Activated CD8-positive, alpha-beta memory T cell treated with anti-CD3 and anti-CD28 coated beads for 24 hours (primary cell): ENCODE data around the gene TTC9B.
A peak's percentile ranks its signal among the peaks of the same experiment; 100 is the strongest.

Source experiments
- DNase-seq: peaks from one replicate; pipeline ENCODE4 v3.0.0-alpha.2; 2020

Gene TTC9B

DNA sequence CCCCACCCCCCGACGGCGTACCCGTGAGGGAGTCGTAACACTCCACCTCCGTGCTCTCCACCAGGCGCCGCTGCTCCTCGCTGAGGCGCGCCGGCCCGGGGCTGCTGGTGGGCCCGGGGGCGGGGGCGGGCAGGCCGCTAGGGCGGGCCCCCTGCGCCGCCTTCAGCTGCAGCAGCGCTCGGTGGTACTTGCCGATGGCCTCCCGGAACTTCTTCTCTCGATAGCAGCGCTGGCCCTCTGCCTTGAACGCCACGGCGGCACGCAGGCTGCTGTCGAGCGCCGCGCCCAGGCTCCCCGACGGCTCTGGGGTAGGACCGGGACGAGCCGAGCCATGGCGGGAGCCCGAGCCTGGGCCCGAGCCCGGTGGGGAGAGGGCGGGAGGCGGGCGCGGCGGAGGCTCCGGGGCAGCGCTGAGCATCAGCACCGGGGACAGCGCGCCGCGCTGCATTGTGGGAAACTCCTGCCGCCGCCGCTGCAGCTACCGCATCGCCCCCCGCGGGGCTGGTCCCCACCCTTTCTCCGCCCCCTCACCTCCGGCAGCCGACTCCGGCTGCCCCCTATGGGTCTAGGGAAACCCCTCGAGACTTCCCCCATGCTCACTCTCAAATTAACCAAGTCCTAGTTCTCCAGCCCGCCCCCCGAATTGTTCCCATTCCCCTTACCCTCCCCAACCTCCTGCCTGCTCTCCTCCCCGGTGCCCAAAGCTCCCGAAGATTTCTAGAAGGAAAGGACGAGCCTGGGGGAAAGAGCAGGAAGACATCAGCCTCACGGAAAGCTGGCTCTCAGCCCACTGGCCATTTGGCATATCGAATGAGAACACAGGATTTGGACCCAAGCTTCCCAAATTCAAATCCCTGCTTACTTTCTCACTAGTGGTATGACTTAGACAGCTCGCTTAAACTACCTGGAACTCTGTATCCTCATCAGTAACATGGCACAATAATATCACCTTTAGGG, at the start of gene TTC9B:
TSS of gene TTC9B (minus strand) at position 451 of the 957 bp plus-strand sequence. CDS start at position 448, 3 bp downstream.
- peak; percentile 75 for DNase-seq

DNA sequence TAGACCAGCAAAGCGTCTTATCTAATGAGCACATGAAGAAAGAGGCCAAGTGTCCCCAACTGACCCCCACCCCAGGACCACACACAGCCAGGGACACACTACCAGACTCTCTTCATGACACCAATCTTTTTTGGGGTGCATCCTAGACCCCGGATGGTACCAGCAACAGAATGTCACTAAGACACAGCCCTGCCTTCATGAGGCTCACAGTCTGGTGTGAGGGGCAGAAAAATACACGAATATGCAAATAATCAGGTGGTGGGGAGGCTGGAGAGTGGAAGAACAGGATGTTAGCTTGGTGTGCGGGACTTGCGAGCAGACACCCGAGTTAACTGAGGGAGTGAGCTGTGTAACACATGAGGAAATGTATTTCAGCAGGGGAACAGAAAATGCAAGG, 49.4 kb upstream of the TTC9B start:
- no peak for DNase-seq

DNA sequence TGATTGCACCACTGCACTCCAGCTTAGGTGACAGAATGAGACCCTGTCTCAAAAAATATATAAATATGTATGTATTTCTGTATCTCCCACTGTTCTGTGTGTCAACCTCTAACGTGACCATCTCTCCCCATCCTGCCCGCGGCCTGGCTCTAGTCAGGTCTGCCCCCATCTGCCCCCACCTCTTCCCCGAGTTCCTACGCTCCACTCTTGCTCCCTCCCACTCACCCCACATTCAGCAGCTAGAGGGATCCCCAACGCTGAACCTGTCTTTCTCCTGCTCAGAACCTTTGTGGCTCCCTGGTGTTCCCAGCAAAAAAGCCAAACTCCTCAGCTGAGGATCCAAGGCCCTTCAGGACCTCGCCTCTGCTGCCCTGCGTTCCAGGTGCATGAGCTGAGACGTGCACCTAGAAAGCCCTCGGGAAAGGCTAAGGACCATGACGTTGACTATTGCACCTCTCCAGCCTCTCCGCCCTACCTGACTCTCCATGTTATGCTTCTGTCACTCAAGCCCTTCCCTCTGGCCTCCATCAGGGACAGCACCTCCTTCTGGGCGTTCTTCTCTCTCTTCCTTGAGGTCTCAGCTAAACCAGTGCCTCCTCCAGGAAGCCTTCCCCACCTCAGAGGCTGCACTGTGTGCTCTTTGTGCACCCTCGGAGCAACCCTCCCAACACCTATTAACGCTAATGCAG, 48.9 kb upstream of the TTC9B start:
- DNase-seq = no peak

DNA sequence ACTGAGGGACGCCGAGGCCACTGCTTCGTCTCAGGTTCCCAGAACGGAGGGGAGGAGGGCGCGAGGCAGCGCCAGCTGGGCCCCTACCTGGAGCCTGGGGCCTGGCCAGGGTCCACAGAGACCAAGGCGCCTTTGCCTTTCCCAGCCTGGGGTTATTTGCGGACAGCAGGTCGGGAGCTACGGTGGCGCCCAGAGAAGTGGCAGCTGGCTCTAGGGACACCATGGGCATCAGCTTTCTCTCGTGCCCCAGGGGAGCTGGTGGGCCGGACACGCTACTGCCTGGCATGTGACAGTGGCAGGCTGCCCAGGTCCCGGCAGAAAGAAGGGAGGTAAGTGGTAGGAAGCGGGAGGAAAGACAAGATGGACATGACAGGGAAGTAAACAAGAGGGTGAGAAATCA, 47.9 kb upstream of the TTC9B start:
- DNase-seq = no peak

DNA sequence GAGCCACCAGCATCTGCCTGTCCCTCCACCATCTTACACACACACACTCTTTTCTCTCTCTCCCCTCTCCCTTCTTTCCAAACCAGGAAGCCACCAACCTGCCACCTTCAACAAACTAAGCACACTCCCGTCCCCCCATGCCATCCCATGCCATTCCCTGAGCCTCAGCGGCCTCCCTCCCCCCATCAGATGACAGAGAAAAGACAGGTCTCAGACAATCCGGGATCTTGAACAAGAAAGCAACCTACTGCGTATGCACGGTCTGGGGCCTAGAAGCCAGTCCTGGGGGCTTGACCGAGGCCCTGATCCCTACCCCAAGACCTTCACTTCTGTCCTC, 47.5 kb upstream of the TTC9B start:
- no peak for DNase-seq

DNA sequence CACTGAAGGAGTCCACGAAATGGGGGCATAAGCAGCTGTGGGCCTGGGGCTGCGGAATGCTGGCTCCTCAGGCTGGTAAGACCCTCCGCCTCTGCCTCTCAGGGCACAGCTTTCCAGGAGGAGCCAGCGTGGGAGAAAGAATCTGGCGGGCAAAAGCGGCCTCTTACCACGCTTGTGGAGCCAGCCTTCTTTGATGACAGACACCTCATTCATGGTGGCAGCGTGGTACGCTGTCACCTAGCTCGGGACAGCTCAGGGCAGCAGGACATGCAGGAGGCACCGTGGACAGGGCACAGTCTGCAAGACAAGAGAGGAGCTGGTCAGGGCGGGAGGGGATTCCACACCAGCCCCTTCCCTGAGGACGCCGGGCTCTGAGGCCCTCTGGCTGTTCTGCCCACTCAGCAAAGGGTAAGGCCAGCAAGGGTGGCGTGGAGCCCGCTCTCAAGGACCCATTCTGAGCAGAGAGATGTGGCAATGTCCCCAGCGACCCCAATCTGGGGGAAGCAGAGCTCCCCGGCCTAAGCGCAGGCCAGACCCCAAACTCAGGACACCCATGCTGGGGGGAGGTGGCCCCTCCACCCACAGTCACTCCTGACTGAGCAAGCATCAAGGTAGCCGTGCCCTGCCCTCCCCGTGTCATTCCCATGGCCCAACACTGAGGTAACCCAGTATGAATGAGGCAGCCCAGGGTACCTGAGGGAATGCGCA, 47.0 kb upstream of the TTC9B start:
- no peak for DNase-seq

DNA sequence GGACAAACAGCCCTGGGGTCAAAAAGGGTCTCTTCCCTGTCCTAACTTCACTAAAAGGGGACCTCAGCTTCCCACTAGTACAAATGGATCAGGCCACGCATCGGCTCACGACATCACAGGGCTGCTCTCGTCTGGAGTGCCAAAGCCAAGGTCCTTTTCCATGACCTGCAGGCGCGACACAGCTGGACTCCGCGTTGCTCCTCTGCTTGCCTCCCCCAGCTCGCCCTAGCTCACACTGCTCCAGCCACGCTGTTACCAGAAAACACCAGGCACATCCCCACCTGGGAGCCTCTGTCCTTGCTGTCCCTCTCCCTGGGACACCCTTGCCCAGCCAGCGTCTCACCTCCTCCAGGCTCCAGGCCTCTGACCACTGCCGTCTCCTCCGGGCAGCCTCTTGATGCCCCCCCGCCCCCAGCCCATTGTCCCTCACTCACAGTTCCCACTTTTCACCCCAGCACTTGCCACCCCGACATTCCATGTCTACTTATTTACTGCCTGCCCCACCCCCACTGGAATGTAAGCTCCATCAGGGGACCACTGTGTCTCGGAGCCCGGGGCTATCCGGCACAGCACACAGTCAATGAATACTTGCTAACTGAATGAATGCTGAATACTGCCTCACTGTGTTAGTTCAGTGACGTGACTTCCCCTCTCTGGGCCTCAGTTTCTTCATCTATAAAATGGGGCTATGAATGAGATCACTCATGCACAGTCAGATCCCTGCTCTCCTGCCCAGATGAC, 46.3 kb upstream of the TTC9B start:
- no peak for DNase-seq

DNA sequence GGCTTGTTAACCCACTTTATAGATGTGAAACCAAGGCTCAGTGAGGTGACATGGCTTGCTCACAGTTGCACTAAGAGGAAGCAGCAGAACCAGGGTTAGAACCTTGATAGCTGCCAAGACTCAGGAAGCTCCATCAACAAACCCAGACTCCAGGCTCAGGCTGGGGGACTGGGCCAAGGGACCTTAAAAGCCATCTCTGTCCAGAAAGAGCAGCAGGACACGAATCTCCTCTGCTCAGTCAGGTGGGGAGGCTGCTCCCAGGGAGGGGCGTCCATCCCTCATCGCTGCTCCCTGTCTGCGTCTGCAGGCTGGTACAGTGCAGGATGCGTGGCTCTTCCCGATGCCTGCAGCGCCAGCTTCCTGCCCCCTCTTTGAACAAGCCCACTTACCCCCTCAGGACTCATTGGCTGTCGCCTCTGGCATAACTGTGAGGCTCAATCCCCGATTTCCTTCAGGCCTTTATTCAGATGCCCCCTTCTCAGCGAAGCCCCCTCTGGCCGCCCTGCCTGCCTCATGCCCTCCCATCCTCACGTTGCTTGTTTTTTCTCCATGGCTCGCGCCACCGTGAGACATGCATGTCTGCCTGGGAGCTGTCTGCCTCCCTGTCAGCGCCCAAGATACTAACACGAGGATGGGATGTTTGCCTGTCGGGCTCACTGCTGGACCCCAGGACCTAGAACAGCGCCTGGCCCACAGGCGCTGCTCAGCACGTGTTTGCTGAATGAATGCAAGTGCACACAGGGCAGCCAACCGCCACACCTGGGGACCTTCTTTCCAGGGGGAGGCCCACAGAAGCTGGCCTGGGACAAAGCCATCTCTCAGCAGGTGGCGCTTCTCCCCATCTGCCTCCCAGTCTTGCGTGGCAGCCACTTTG, 45.5 kb upstream of the TTC9B start:
- no peak for DNase-seq

DNA sequence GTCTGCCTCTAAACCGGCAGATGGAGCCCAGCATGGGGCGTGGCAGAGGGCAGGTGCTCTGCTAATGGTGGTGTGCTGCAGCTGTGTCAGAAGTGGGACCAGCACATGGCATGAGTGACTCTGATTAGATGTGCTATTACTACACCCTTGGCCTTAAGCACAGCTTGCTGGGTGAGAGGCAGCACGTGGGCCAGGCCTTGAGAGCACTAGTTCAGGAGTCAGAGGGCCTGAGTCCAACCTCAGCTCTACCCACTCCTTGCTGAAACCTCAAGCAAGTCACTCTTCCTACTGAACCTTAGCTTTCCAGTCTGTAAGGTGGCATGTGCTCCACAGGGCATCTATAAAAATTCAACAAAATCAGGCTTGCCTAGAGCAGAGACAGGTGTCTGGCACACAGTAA, 44.2 kb upstream of the TTC9B start:
- DNase-seq = no peak

DNA sequence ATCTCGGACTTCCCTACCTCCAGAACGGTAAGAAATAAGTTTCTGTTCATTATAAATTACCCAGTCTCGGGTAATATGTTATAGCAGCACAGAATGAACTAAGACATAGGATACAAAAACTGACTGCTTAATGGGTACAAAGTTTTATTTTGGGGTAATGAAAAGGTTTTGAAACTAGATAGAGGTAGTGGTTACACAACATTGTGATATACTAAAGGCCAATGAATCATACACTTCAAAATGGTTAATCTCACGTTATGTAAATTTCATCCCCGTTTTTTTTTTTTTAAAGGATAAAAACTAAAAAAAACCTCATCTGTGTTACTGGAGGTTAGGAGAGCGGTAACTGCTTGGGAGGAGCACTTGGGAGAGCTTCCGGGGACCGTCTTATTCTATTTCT, 43.4 kb upstream of the TTC9B start:
- no peak for DNase-seq

DNA sequence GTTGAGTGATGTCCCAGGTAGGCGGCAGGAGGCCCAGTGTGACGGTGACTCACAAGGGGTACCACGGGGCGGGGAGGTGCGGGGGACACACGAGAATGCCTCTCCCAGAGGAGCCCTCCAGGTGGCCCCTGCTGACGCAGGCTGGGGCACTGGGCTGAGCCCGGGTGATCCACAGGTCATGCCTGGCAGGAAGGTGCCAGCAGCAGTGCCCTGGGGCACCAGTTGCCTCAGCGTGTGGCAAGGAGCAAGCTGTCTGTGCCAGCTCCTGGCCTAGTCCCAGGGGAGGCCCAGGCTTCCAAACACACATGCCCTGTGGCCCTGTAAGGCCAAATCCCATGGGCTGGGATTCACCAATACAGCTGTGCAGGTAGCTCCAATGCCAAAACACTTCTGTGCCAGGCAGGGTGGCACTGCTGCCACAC, 38.9 kb upstream of the TTC9B start:
- DNase-seq = no peak

DNA sequence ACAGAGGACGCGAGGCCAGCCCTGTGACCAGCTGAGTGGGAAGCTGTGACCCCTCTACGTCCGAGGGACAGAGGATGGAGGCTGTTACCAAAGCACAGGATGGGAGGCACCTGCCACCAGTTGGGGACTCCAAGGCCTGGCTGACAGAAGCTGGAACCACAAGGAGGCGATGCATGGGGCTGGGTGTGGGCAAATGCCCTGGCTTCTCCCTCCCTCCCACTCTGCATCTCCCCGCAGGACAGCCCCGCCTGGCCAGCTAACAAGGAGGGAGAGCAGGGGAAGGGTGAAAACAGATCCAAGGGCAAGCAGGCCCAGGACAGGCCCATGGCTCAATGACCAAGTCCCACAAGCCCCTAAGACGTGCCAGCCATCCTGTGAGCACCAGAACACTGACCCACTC, 38.3 kb upstream of the TTC9B start:
- DNase-seq = no peak

DNA sequence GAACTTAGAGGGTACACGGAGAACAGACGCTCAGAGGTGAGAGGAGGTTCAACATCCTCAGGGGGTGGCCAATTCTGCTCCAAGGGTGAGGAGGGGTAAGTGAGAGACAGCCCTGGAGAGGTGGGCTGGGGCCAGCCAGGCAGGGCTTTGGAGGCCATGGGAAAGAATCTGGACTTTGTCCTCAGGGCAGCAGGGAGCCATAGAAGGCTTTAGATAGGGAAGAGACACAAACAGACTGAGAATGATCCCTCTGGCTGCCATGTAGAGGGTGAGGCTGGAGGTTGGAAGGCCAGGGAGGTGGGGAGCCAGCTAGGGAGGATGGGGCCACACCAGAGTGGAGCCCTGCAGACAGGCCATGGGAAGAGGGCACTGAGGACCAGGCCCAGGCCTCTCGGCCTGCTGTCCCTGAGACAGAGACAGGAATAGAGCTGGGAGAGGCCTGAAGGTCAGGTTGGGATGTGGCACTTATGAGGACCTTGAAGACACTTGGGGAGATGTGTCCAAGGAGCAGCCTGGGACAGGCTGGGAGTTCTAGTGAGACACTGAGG, 37.5 kb upstream of the TTC9B start:
- DNase-seq = no peak

DNA sequence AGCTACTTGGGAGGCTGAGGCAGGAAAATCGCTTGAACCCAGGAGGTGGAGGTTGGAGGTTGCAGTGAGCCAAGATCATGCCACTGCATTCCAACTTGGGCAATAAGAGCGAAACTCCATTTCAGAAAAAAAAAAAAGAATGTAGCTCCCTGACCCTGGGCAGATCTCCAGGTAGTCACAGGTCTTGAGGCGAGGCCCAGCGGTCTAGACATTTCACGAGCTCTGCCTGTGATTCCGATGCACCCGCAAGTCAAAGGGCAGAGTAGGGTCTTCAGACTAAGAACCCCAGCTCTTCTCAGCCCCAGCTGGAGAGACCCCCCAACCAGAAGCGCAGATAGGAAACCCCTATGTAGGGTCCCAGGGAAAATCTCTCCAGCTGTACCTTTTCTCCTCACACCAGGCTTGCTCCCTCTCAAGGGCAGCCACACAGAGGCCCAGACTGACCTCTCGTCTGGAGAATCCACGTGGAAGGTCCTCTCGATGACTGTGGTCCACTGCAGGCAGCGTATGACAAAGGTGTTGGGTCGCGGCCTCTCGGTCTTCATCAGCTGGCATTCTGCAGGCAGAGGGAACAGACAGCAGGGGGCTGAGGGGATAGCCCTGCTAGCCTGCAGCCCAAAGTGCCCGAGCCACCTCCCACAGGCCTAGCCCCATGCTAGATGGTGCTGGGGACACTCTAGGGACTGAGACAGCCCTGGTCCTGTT, 36.7 kb upstream of the TTC9B start:
- DNase-seq = no peak

DNA sequence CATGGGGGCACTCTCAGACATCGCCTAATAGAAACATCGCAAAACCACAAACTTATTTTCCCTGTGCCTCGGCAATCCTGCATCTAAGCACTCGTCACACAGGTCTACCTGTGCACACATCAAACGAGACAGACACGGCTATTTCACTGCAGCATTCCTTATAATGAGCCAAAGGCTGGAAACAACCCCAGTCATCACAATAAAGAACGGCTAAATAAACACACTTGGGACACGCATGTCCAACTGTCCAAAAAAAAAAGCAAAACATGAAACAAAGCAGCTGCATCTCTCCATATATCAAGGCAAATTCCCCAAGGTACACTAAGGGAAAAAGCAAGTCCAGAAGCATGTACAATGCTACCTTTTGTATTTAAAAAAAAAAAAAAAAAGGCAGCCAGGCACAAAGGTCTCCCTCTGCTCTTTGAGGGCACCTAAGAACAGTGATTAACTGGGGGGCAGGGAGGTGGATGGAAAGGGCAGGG, 35.5 kb upstream of the TTC9B start:
- no peak for DNase-seq

DNA sequence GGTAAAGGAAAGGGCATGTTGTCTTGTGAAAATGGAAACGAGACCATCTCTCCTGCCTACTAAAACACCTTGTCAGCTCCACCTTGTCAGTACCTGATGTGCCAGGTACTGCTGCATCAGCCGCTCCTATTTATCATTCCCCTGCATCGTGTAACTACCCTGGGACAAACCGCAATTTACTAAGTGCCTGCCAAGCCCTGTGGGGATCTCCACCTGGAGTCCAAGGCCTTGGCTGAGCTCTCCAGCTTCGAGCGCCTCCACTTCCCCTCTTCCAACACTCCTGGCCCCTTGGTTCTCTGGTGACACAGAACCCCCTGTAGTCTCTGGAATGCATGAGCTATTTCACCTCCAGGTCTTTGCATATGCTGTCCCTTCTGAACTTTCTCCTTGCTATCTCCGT, 34.2 kb upstream of the TTC9B start:
- DNase-seq = no peak

DNA sequence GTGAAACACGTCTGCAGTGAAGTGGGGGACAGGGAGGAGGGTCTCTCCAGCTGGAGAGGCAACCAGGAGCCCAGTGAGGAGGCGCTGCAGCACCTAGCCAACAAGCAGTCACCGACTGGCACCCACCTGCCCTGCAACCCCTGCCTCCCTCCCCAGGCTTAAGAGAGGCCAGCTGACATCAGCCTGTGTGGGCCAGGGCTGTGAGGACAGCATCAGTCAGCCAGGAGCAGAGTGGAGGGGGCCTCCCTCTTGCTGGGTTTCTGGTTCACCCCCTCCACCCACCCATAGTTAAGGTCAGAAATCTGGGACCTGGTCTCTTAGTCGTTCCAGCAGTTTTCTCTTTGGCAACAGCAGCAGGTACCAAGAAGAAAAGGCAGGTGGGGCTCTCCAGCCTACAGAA, 33.8 kb upstream of the TTC9B start:
- DNase-seq = no peak

DNA sequence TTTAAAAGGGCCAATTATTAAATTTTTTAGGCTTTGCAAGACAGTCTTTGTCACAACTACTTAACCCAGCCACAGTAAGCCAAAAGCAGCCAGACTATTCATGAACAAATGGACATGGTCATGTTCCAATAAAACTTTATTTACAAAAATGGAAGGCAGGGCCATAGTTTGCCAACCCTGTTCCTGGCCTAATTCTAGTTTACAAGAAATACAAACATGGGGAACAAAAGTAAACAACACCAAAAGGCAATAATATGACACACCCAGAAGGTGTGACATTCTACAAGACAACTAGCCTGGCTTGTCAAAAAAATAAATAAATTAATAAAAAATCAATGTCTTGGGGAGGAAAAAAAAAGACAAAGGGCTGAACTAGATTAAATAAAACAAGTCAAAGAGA, 33.1 kb upstream of the TTC9B start:
- no peak for DNase-seq

DNA sequence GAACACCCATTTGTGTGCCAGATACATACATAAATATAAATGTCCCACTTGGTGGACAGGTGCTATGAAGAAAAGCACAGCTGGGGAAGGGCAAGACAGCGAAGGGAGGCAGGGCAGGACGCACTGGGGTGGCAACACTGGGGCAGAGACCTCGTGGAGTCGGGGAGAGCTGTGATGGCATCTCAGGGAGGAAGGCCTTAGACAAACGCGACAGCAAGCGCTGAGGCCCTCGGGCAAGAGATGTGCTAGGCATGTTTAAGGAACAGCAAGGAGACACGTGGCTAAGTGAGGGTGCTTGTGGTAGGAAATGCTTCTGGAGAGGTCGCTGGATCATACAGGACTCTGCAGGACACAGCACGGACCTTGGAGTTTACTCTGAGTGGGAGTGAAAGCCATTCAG, 31.6 kb upstream of the TTC9B start:
- no peak for DNase-seq

DNA sequence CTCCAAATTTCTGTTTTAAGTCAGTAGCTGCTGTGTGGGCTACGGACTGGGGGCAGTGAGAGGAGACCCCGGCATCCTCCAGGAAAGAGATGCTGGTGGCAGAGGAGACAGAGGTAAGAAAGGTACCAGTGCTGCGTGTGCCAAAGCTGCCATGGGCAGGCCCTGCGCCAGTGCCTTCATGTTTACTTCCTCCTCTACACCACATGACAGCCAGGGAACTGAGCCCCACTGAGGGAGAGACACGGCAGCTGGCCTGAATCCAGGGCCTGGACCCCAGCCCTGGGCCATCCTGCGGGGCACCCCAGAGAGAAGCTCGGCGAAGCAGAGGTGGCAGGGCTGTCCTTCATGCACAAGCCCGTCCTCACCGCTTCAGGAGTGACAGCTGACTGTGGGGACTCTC, 31.0 kb upstream of the TTC9B start:
- DNase-seq = no peak

DNA sequence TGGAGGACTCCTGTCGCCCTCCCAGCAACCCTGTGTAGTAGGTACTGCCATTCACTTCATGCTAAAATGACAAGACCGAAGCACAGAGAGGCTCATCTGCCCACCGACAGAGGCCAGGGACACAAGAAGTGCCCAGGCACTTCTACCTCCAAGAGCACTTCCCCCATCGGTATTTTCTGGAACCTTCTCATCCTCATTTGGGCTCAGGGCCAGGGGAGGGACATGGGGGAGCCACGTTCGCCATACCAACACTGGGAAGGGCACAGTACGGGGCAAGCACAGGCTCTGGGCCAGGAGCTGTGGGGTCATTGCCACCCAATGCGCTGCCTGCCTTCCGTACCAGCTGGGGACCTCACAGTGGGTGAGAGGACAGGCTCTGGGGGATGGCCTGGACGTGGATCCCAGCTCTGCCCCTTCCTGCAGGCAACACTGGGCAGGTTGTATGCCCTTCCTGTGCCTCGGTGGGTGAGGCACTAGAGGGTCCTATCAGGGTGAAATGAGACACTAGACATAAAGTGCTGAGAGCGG, 29.6 kb upstream of the TTC9B start:
- no peak for DNase-seq
